ENCODE data around the gene ITPK1. TPM values are rescaled to one million over a fixed set of nuclear protein-coding genes. Genes with fewer than 3 reads are reported as not detected.

The ITPK1 gene
- total and polyA plus RNA-seq, 10 of the 15 experiments (the other 5 are each of a cell fraction or from before 2014, with no cell fraction given), result 1.3 to 73.2 (median 27.0) TPM

- TF ChIP-seq BACH1 (IDR thresholded peaks at IDR 0.05; ENCODE audit: borderline replicate concordance) (peak; percentile 32; the same call in 1 of the 2 replicates), POU2F2 (IDR thresholded peaks at IDR 0.05; ENCODE audit: borderline replicate concordance, low read depth, low read length) (no peak), CHD2 (IDR thresholded peaks at IDR 0.05; ENCODE audit: borderline replicate concordance, low read depth, low read length) (no peak), MXI1 (IDR thresholded peaks at IDR 0.05; ENCODE audit: low read depth, low read length) (peak; percentile 81), TCF3 (IDR thresholded peaks at IDR 0.05; ENCODE audit: borderline replicate concordance, insufficient read depth, low read depth, low read length) (no peak), ATF7 (IDR thresholded peaks at IDR 0.05; ENCODE audit: low read depth) (peak; percentile 74), SUPT20H (IDR thresholded peaks at IDR 0.05; ENCODE audit: borderline replicate concordance, control insufficient read depth, low read depth, low read length) (no peak), HDAC6 (IDR thresholded peaks at IDR 0.05; ENCODE audit: unreplicated experiment) (no peak), ZSCAN29 (IDR thresholded peaks at IDR 0.05) (peak; percentile 85), BMI1 (IDR thresholded peaks at IDR 0.05; ENCODE audit: borderline replicate concordance) (no peak), POLR2AphosphoS5 (IDR thresholded peaks at IDR 0.05; ENCODE audit: low read length) (no peak), TAF1 (IDR thresholded peaks at IDR 0.05; ENCODE audit: borderline replicate concordance, low read depth, low read length) (no peak), EP300 (IDR thresholded peaks at IDR 0.05; ENCODE audit: borderline replicate concordance in 1 of 2, control insufficient read depth in 1 of 2, low read depth in 2 of 2, low read length in 2 of 2) (peak in 1 of 2 experiments; percentile 20; a peak in 1 of 4 replicates), ZBTB33 (IDR thresholded peaks at IDR 0.05) (no peak), IRF4 (IDR thresholded peaks at IDR 0.05; ENCODE audit: low read depth, low read length) (peak; percentile 36; the same call in 1 of the 2 replicates), ZBED1 (IDR thresholded peaks at IDR 0.05; ENCODE audit: borderline replicate concordance) (no peak), RELB (IDR thresholded peaks at IDR 0.05; ENCODE audit: low read depth) (peak; percentile 46), SMC3 (IDR thresholded peaks at IDR 0.05; ENCODE audit: borderline replicate concordance, low read length) (peak; percentile 57; the same call in 1 of the 2 replicates), PAX8 (IDR thresholded peaks at IDR 0.05) (0 out of 2 replicates have a peak, but pooled peaks have one; percentile 41), HSF1 (IDR thresholded peaks at IDR 0.05; ENCODE audit: low read depth, low read length) (peak; percentile 64; the same call in 1 of the 2 replicates), FOXM1 (IDR thresholded peaks at IDR 0.05; ENCODE audit: low read depth, low read length) (peak; percentile 42; the same call in 1 of the 2 replicates)
Observed at GRCh38 chr14:93112891-93113677, 2.6 kb downstream of the ITPK1 start (continued).

All from GM12878 (cell line).